HepG2 (cell line): Measurements from ENCODE around the gene SCARF1. TPM values are rescaled to one million over a fixed set of nuclear protein-coding genes. Genes with fewer than 3 reads are reported as not detected.

Experiments used
- ATF7-NPFF ChIP-seq: sonication (generic); formaldehyde crosslinking; IDR thresholded peaks from 2 replicates; pipeline ENCODE4 v1.8.1; 2023; ENCODE audit warnings: mild to moderate bottlenecking, low read depth, missing genetic modification reagents, moderate library complexity
- BCL6 ChIP-seq: IDR thresholded peaks from 2 replicates; pipeline ENCODE4 v1.6.1; 2016; ENCODE audit warnings: missing genetic modification reagents, missing compliant biosample characterization
- CENPX ChIP-seq: sonication (generic); formaldehyde crosslinking; IDR thresholded peaks from 2 replicates; pipeline ENCODE4 v1.9.0; 2021; ENCODE audit warnings: mild to moderate bottlenecking, missing genetic modification reagents, moderate library complexity
- HNRNPLL ChIP-seq: fragments of 200-400 bp; formaldehyde crosslinking; IDR thresholded peaks from 2 replicates; pipeline ENCODE4 v1.6.1; 2017; ENCODE audit warnings: mild to moderate bottlenecking, low read depth, low read length; ENCODE audit not compliant: poor library complexity, severe bottlenecking
- KDM6A ChIP-seq: IDR thresholded peaks from 2 replicates; pipeline ENCODE4 v1.6.1; 2016; ENCODE audit warnings: low read depth
- MIXL1 ChIP-seq: IDR thresholded peaks from 2 replicates; pipeline ENCODE4 v1.6.1; 2016
- MZF1 ChIP-seq: sonication (generic); formaldehyde crosslinking; IDR thresholded peaks from 2 replicates; pipeline ENCODE4 v1.8.1; 2023; ENCODE audit warnings: mild to moderate bottlenecking, missing genetic modification reagents, borderline replicate concordance
- REXO4 ChIP-seq: sonication (generic); formaldehyde crosslinking; IDR thresholded peaks from 2 replicates; pipeline ENCODE4 v1.8.0; 2022; ENCODE audit warnings: missing genetic modification reagents, mild to moderate bottlenecking, borderline replicate concordance
- SP4 ChIP-seq: sonication (generic); formaldehyde crosslinking; IDR thresholded peaks from 2 replicates; pipeline ENCODE4 v1.8.1; 2023; ENCODE audit warnings: mild to moderate bottlenecking, missing genetic modification reagents
- SRY ChIP-seq: sonication (generic); formaldehyde crosslinking; IDR thresholded peaks from 2 replicates; pipeline ENCODE4 v1.8.0; 2022; ENCODE audit warnings: mild to moderate bottlenecking, missing genetic modification reagents
- TEAD3 ChIP-seq: optimal IDR thresholded peaks from 2 replicates; pipeline ENCODE3; 2016; ENCODE audit warnings: borderline replicate concordance
- ZBTB43 ChIP-seq: sonication (generic); formaldehyde crosslinking; conservative IDR thresholded peaks from 2 replicates; pipeline ENCODE4 v1.4.0; 2020; ENCODE audit warnings: missing genetic modification reagents
- ZMAT3 ChIP-seq: sonication (generic); formaldehyde crosslinking; conservative IDR thresholded peaks from 2 replicates; pipeline ENCODE4 v1.7.0; 2021; ENCODE audit warnings: missing genetic modification reagents
- ZNF33B ChIP-seq: sonication (generic); formaldehyde crosslinking; IDR thresholded peaks from 2 replicates; pipeline ENCODE4 v1.5.1; 2020; ENCODE audit warnings: mild to moderate bottlenecking, missing genetic modification reagents
- ZNF570 ChIP-seq: sonication (generic); formaldehyde crosslinking; IDR thresholded peaks from 2 replicates; pipeline ENCODE4 v1.4.0; 2020; ENCODE audit warnings: mild to moderate bottlenecking, missing genetic modification reagents, borderline replicate concordance
- ZNF574 ChIP-seq: sonication (generic); formaldehyde crosslinking; IDR thresholded peaks from 2 replicates; pipeline ENCODE4 v1.4.0; 2020; ENCODE audit warnings: missing genetic modification reagents
- ZSCAN20 ChIP-seq: sonication (generic); formaldehyde crosslinking; IDR thresholded peaks from 2 replicates; pipeline ENCODE4 v1.4.0; 2020; ENCODE audit warnings: missing genetic modification reagents, mild to moderate bottlenecking, borderline replicate concordance
- ZSCAN5A ChIP-seq: sonication (generic); formaldehyde crosslinking; IDR thresholded peaks from 2 replicates; pipeline ENCODE4 v1.8.0; 2022; ENCODE audit warnings: mild to moderate bottlenecking, missing genetic modification reagents, borderline replicate concordance
- polyA plus RNA-seq, 8 experiments: library from polyadenylated mRNA; depleted of rRNA in 3 of 8; stranded (reverse) in 7 of 8; unstranded in 1 of 8; fragments of >200 nt; fragmentation: Illumina TruSeq in 4 of 8; extraction: Trizol in 4 of 8; gene quantifications; 2 replicates each; pipeline versions ENCODE4 v1.2.1 to v1.2.3, GENCODE V29; 2011 to 2016; ENCODE audit warnings: low read depth in 4 of 8, missing spikeins in 1 of 8, mixed read lengths in 1 of 8; ENCODE audit not compliant: insufficient read depth in 1 of 8
- total RNA-seq, 5 experiments: library from RNA; depleted of rRNA; stranded (reverse); fragments of >200 nt; fragmentation: Illumina TruSeq; extraction: Trizol; gene quantifications; 2 replicates each; pipeline ENCODE4 v1.2.3, GENCODE V29; 2016; ENCODE audit warnings: low read depth in 1 of 5
- TF ChIP-seq, protein P1 (sequence below): sonication (generic); formaldehyde crosslinking; IDR thresholded peaks from 2 replicates; pipeline ENCODE4 v1.9.0; 2021; ENCODE audit warnings: missing genetic modification reagents, borderline replicate concordance
- TF ChIP-seq, protein P2 (sequence below): fragments of 450-650 bp; IDR thresholded peaks from 2 replicates; pipeline ENCODE4 v1.6.1; 2016
- TF ChIP-seq, protein P3 (sequence below): sonication (generic); formaldehyde crosslinking; IDR thresholded peaks from 2 replicates; pipeline ENCODE4 v1.4.0; 2020; ENCODE audit warnings: missing genetic modification reagents, low read depth, mild to moderate bottlenecking, borderline replicate concordance

SCARF1 gene
- total and polyA plus RNA-seq, 2 of the 13 experiments (the other 11 are each of a cell fraction or from before 2014, with no cell fraction given) = 0.24 to 0.71 TPM

DNA sequence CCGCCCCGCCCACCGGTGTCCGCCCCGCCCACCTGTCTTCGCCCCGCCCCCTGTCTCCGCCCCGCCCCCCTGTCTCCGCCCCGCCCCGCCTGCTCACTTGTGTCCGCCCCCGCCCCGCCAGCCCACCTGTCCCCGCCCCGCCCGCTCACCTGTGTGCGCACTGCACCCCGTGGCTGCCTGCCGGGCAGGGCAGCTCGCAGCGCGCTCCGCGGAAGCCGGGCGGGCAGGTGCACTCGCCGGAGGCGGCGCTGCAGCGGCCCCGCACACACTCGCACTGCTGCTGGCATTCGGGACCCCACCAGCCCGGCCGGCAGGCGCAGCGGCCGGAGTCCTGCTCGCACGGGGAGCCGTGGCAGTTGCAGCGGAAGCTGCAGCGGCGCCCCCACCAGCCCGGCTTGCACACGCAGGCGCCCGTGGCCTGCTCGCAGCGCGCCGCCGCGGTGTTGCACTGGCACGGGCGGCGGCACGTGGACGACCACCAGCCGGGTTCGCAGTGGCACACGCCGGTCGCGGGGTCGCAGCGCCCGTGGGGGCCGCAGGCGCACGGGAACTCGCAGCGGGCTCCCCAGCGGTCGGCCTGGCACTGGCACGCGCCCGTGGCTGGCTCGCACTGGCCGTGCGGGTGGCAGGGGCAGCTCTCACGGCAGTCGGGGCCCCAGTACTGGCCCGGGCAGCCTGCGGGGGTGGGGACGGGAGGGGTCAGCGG, 2.1 kb downstream of the SCARF1 start (continued):
- TF ChIP-seq ZNF570 (CRISPR knock-in tag) = no peak
- TF ChIP-seq SRY = no peak
- no peak for TF ChIP-seq REXO4 (CRISPR knock-in tag)
- no peak for TF ChIP-seq TEAD3 (CRISPR knock-in tag)
- no peak for TF ChIP-seq ZBTB43
- TF ChIP-seq MZF1 (CRISPR knock-in tag) = no peak
- TF ChIP-seq ZSCAN20 = no peak
- TF ChIP-seq ZNF33B = no peak
- TF ChIP-seq, protein P1, sequence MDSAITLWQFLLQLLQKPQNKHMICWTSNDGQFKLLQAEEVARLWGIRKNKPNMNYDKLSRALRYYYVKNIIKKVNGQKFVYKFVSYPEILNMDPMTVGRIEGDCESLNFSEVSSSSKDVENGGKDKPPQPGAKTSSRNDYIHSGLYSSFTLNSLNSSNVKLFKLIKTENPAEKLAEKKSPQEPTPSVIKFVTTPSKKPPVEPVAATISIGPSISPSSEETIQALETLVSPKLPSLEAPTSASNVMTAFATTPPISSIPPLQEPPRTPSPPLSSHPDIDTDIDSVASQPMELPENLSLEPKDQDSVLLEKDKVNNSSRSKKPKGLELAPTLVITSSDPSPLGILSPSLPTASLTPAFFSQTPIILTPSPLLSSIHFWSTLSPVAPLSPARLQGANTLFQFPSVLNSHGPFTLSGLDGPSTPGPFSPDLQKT (CRISPR knock-in tag) = no peak
- TF ChIP-seq KDM6A (CRISPR knock-in tag) = no peak
- TF ChIP-seq, protein P2, sequence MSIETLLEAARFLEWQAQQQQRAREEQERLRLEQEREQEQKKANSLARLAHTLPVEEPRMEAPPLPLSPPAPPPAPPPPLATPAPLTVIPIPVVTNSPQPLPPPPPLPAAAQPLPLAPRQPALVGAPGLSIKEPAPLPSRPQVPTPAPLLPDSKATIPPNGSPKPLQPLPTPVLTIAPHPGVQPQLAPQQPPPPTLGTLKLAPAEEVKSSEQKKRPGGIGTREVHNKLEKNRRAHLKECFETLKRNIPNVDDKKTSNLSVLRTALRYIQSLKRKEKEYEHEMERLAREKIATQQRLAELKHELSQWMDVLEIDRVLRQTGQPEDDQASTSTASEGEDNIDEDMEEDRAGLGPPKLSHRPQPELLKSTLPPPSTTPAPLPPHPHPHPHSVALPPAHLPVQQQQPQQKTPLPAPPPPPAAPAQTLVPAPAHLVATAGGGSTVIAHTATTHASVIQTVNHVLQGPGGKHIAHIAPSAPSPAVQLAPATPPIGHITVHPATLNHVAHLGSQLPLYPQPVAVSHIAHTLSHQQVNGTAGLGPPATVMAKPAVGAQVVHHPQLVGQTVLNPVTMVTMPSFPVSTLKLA = no peak
- TF ChIP-seq, protein P3, sequence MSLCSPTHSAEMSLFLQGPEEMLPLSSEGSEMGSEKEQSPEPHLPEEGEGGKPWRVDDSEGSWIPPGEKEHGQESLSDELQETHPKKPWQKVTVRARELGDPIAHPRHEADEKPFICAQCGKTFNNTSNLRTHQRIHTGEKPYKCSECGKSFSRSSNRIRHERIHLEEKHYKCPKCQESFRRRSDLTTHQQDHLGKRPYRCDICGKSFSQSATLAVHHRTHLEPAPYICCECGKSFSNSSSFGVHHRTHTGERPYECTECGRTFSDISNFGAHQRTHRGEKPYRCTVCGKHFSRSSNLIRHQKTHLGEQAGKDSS (CRISPR knock-in tag) = peak; percentile 48; the same call in 1 of the 2 replicates
- TF ChIP-seq MIXL1 = no peak
- TF ChIP-seq ZMAT3 = no peak
- no peak for TF ChIP-seq BCL6 (CRISPR knock-in tag)
- no peak for TF ChIP-seq ZSCAN5A
- peak; percentile 56 for TF ChIP-seq SP4 (CRISPR knock-in tag)
- no peak for TF ChIP-seq ZNF574 (CRISPR knock-in tag)
- no peak for TF ChIP-seq HNRNPLL
- TF ChIP-seq ATF7-NPFF = no peak
- TF ChIP-seq CENPX (CRISPR knock-in tag) = no peak
